ENCODE measurements around the gene CENPO.

The CENPO gene

DNA sequence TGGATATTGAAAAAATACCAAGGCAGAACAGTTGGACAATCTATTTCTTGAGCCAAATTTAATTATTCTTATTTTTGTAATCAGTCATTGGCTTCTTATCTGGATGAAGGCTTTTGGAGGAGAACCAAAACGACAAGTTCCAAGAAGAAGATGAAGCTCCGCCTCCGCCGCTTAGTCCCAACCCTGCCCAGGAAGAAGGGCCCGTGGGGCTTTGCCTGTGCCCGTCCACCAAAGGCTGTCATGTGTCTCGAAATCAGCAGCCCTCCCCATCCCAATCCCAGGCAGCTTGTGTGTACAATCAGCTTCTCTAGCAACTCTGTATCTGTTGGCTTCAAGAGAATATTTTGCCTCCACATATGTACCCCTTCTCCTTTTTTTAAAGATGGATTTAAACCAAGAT is 24.6 kb upstream of the CENPO start:
- no peak overlapping the region for H3K4me3 ChIP-seq (ENCODE audit: low read depth, low read length)
- TF ChIP-seq, protein P1, sequence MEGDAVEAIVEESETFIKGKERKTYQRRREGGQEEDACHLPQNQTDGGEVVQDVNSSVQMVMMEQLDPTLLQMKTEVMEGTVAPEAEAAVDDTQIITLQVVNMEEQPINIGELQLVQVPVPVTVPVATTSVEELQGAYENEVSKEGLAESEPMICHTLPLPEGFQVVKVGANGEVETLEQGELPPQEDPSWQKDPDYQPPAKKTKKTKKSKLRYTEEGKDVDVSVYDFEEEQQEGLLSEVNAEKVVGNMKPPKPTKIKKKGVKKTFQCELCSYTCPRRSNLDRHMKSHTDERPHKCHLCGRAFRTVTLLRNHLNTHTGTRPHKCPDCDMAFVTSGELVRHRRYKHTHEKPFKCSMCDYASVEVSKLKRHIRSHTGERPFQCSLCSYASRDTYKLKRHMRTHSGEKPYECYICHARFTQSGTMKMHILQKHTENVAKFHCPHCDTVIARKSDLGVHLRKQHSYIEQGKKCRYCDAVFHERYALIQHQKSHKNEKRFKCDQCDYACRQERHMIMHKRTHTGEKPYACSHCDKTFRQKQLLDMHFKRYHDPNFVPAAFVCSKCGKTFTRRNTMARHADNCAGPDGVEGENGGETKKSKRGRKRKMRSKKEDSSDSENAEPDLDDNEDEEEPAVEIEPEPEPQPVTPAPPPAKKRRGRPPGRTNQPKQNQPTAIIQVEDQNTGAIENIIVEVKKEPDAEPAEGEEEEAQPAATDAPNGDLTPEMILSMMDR (IDR thresholded peaks at IDR 0.05; ENCODE audit: low read depth, low read length): no peak

DNA sequence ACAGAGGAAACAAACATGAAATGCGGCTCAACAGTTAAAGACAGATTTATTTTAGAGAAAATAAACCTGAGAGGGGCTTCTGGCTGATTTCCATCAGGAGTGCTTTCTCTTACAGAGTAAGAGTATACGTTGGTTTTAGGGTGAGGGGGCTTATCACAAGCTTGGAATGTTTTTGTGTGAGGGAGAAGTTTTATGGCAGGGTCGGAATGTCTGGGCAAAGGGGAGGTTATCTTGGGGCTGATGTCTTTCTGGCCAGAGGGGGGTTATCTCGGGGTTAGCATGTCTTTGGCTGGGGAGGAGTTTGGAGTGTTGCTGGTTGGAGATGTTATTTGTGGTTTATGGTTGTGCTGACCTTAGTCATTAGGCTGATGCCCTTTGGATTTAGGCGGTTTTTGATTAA is 22.2 kb upstream of the CENPO start:
- TF ChIP-seq, protein P1 (IDR thresholded peaks at IDR 0.05; ENCODE audit: low read depth, low read length): no peak
- no peak overlapping the region for H3K4me3 ChIP-seq (ENCODE audit: low read depth, low read length)

DNA sequence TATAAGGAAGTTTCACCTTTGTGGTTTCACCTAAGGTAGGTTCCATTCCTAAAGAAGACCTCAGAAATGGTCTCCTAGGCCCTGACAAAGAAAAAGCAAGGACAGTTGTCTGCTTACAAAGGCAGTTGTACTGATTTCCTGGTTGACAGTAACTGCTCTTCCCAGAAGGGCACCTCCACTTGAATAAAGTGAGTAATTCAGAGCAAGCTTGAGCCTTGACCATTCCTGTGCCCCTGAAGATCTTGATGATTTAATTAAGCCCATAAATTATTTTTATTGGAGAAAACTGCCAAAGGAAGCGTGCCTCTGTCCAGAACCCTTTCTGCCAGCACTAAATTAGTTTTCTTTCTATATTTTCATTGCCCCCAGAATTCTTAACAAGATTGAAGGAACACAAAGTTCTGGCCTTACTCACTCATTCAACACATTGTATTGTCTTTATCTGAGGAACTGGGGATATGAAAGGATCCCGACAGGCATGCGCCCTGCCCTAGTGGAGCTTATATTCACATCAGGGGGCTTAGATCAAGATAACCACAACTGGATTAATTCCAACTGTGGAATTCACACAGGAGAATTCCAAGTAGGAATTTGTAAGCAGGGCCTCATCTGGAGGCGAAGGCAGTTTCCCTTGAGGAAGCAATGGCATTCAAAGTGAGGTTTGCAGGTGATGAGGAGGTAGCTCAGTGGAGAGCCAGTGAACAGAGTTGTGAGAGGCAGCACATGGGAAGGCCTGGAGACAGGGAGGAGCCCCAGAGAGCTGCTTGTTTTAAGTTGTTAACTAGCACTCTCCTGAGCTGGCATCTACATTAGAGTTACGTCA is 21.2 kb upstream of the CENPO start:
- H3K4me3 ChIP-seq (ENCODE audit: low read depth, low read length): no peak overlapping the region
- TF ChIP-seq, protein P1 (IDR thresholded peaks at IDR 0.05; ENCODE audit: low read depth, low read length): no peak

DNA sequence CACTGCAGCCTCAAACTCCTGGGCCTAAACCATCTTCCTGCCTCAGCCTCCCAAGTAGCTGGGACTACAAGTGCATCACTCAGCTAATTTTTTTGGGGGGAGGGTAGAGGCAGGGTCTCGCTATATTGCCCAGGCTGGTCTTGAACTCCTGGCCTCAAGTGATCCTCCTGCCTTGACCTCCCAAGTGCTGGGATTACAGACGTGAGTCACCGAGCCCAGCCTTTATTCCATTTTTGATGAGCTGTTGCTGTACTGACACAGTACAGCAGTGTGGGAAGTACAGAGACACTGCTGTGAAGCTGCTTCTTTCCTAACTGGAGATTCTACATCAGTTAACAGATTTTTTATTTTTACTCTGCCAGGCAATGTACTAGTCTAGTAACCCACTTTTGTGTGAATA is 18.9 kb upstream of the CENPO start:
- H3K4me3 ChIP-seq (ENCODE audit: low read depth, low read length): no peak overlapping the region
- TF ChIP-seq, protein P1 (IDR thresholded peaks at IDR 0.05; ENCODE audit: low read depth, low read length): no peak

DNA sequence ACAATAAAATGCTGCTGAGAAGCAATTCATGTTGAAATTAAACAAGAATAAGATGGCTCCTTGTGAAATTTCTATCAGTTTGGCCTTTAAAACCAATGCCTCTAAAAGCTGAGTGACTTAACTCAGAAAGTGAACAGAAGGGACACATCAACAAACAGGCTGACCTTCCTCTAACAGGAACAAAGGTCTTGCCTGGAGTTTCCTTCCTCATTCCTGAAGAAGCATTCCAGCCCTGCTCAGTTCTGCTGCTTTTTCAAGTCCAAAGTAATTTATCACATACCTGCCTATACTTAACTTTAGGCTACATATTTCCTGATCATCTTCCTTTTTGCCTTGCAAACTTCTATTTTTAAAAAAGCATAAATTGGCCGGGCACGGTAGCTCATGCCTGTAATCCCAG is 14.1 kb upstream of the CENPO start:
- H3K4me3 ChIP-seq (ENCODE audit: low read depth, low read length): no peak overlapping the region
- TF ChIP-seq, protein P1 (IDR thresholded peaks at IDR 0.05; ENCODE audit: low read depth, low read length): no peak

DNA sequence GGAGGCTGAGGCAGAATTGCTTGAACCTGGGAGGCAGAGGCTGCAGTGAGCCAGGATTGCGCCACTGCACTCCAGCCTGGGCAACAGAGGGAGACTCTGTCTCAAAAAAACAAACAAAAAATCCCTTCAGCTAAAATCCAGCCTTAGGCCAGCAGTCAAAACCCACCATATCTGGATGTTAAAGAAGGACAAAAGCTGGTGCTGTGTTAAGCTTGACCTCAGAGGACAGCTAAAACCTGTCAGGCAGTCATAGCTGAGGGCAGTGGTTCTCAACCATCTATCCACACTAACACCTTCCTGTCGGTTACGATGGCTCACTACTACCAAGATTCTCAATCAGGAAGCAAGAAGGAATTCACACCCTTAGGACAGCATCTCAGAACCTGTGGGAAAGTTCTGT is 9.6 kb upstream of the CENPO start:
- no peak overlapping the region for H3K4me3 ChIP-seq (ENCODE audit: low read depth, low read length)
- TF ChIP-seq, protein P1 (IDR thresholded peaks at IDR 0.05; ENCODE audit: low read depth, low read length): no peak

DNA sequence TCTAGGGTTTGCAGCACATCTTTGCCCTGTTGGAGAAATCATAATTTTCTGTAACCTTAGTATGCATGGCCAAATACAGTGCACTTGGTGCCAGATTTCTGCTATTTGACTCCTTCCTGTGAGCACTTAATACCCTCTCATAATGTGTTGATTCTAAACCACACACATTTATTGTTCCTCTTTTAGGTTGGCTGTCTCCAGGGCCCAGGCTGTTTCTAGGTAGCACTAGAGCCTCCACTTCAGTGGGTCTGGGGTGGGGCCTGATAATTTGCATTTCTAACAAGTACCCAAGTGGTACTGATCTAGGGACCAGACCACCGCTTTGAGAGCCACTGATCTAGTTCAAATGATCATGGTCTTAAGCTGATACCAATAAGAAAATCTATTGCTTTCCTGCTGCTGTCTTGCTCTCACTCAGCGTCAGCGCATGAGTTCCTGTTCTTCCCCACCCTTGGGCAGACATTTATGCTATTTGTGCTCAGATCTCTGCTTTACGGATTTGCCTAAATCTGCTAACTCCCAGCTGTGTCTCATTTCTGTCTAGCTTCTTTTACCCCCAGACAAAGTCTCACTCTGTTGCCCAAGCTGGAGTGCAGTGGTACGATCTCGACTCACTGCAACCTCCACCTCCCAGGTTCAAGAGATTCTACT is 7.4 kb upstream of the CENPO start:
- TF ChIP-seq, protein P1 (IDR thresholded peaks at IDR 0.05; ENCODE audit: low read depth, low read length): no peak
- no peak overlapping the region for H3K4me3 ChIP-seq (ENCODE audit: low read depth, low read length)
